ENCODE results near the gene EP400.

The EP400 gene

GRCh38 chr12:131911851-131912477 is 37.8 kb upstream of the EP400 start:
- DNase-seq = no peak

- no peak for DNase-seq
Observed at GRCh38 chr12:131912518-131913274, 37.0 kb upstream of the EP400 start.

GRCh38 chr12:131913666-131914065 is 36.1 kb upstream of the EP400 start:
- no peak for DNase-seq

GRCh38 chr12:131914179-131914702 is 35.5 kb upstream of the EP400 start:
- DNase-seq = no peak

GRCh38 chr12:131915000-131915689 is 34.6 kb upstream of the EP400 start:
- no peak for DNase-seq

GRCh38 chr12:131915823-131916222 is 33.9 kb upstream of the EP400 start:
- DNase-seq = no peak

- no peak for DNase-seq
Observed at GRCh38 chr12:131916306-131917138, 33.2 kb upstream of the EP400 start.

- no peak for DNase-seq
Observed at GRCh38 chr12:131917139-131917710, 32.5 kb upstream of the EP400 start.

- no peak for DNase-seq
Observed at GRCh38 chr12:131917711-131918306, 31.9 kb upstream of the EP400 start.

GRCh38 chr12:131918311-131919050 is 31.3 kb upstream of the EP400 start:
- no peak for DNase-seq

GRCh38 chr12:131919051-131919347 is 30.7 kb upstream of the EP400 start:
- no peak for DNase-seq

- no peak for DNase-seq
Observed at GRCh38 chr12:131919366-131920156, 30.2 kb upstream of the EP400 start.

- DNase-seq = no peak
Observed at GRCh38 chr12:131920157-131920508, 29.6 kb upstream of the EP400 start.

- DNase-seq = no peak
Observed at GRCh38 chr12:131920902-131921840, 28.6 kb upstream of the EP400 start.

- no peak for DNase-seq
Observed at GRCh38 chr12:131921866-131922769, 27.6 kb upstream of the EP400 start.

- DNase-seq = no peak
Observed at GRCh38 chr12:131922772-131923171, 27.0 kb upstream of the EP400 start.

- DNase-seq = no peak
Observed at GRCh38 chr12:131923260-131923659, 26.5 kb upstream of the EP400 start.
